HCT116 (cell line): ENCODE measurements around the gene DNAJB13. TPM values are rescaled to one million over a fixed set of nuclear protein-coding genes. Genes with fewer than 3 reads are reported as not detected.

Experiments used
- ATAC-seq: fragments of 200-7000 bp; cut with Tn5 transposase; 2 replicates; pipeline ENCODE4 v1.9.1; 2020; ENCODE audit warnings: mild to moderate bottlenecking, moderate library complexity
- BruUV-seq: library from RNA; stranded (reverse); fragments of 400-500 nt; replicated peaks from 2 replicates; lab custom pipeline; 2021; lab: Mats Ljungman, UMichigan
- CTCF ChIA-PET: fragments of 300-600 bp; sonication (Branson Sonifier 250); formaldehyde crosslinking; loops from one replicate; lab custom pipeline; 2021; ENCODE audit warnings: antibody characterized with exemption; lab: Charles Lee
- POLR2A ChIA-PET: fragments of 300-600, 350-600 bp; sonication (Branson Sonifier 250); formaldehyde crosslinking; loops from one replicate; lab custom pipeline; 2021; ENCODE audit warnings: antibody characterized with exemption; lab: Charles Lee
- RAD21 ChIA-PET, 2 experiments: fragments of 300-600 bp; sonication (Branson Sonifier 250); formaldehyde crosslinking; loops; one replicate each; lab custom pipeline; 2023; ENCODE audit warnings: low total read pairs in 2 of 2; ENCODE audit not compliant: uncharacterized antibody in 2 of 2, unreplicated experiment in 2 of 2, low non-redundant PET in 1 of 2; lab: Charles Lee
- DNase-seq: peaks from one replicate; pipeline ENCODE4 v3.0.0-alpha.2; 2010; ENCODE audit warnings: low read depth, low spot score
- H2AFZ ChIP-seq: fragments of 200-600 bp; shearing (Covaris generic), sonication (generic); 2 replicates; pipeline ENCODE4 v1.6.1; 2017; ENCODE audit warnings: low read depth, mixed run types, mixed read lengths, antibody characterized with exemption, low read length; ENCODE audit not compliant: poor library complexity, severe bottlenecking
- H3K27ac ChIP-seq: 2 replicates; pipeline ENCODE4 v1.5.1; 2012; ENCODE audit warnings: low read depth, low read length
- H3K27me3 ChIP-seq: fragments of 200-600 bp; sonication (generic); 2 replicates; pipeline ENCODE4 v1.6.1; 2016; ENCODE audit warnings: mixed run types, low read length, mixed read lengths; ENCODE audit not compliant: insufficient read depth
- H3K36me3 ChIP-seq, 2 experiments: fragments of 200-500 bp in 1 of 2; fragments of 200-600 bp in 1 of 2; sonication (Bioruptor generic) in 1 of 2; sonication (generic) in 1 of 2; 2 replicates each; pipeline versions ENCODE4 v1.5.1 to v1.6.1; 2014 to 2016; ENCODE audit warnings: low read length in 2 of 2, inconsistent platforms in 1 of 2, mixed read lengths in 1 of 2, mixed run types in 1 of 2; ENCODE audit not compliant: insufficient read depth in 2 of 2, control insufficient read depth in 1 of 2
- H3K4me1 ChIP-seq, 2 experiments: fragments of 200-600 bp in 1 of 2; sonication (generic) in 1 of 2; 2 replicates each; pipeline versions ENCODE4 v1.5.1 to v1.6.1; 2012 to 2017; ENCODE audit warnings: low read length in 2 of 2, inconsistent platforms in 1 of 2, mild to moderate bottlenecking in 1 of 2, mixed read lengths in 1 of 2, mixed run types in 1 of 2, moderate library complexity in 1 of 2; ENCODE audit not compliant: insufficient read depth in 2 of 2, control insufficient read depth in 1 of 2
- H3K4me2 ChIP-seq: fragments of 200-600 bp; sonication (generic); 2 replicates; pipeline ENCODE4 v1.6.1; 2017; ENCODE audit warnings: mixed run types, low read length, mixed read lengths
- H3K4me3 ChIP-seq, 2 experiments: fragments of 200-600 bp in 1 of 2; sonication (generic) in 1 of 2; replicated peaks in 1 of 2; 2 replicates each; pipeline ENCODE4 v1.5.1; 2011 to 2016; ENCODE audit warnings: low read length in 2 of 2, control low read depth in 1 of 2, low read depth in 1 of 2, mild to moderate bottlenecking in 1 of 2, mixed read lengths in 1 of 2, mixed run types in 1 of 2
- H3K79me2 ChIP-seq: fragments of 200-600 bp; sonication (generic); 2 replicates; pipeline ENCODE4 v1.6.1; 2017; ENCODE audit warnings: mild to moderate bottlenecking, mixed run types, low read length, moderate library complexity, mixed read lengths; ENCODE audit not compliant: insufficient read depth
- H3K9ac ChIP-seq: fragments of 200-600 bp; sonication (generic); 2 replicates; pipeline ENCODE4 v1.6.1; 2016; ENCODE audit warnings: low read length, mixed read lengths
- H3K9me2 ChIP-seq: fragments of 200-600 bp; sonication (generic), shearing (Covaris generic); 2 replicates; pipeline ENCODE4 v1.6.1; 2017; ENCODE audit warnings: mixed run types, mild to moderate bottlenecking, moderate library complexity; ENCODE audit not compliant: insufficient read depth
- H3K9me3 ChIP-seq, 2 experiments: fragments of 200-500 bp in 1 of 2; fragments of 200-600 bp in 1 of 2; sonication (Bioruptor generic) in 1 of 2; sonication (generic) in 1 of 2; 2 replicates each; pipeline ENCODE4 v1.6.1; 2014 to 2017; ENCODE audit warnings: low read length in 2 of 2, mixed read lengths in 2 of 2, inconsistent platforms in 1 of 2, low read depth in 1 of 2, mild to moderate bottlenecking in 1 of 2, mixed run types in 1 of 2, moderate library complexity in 1 of 2; ENCODE audit not compliant: control insufficient read depth in 1 of 2, insufficient read depth in 1 of 2
- H4K20me1 ChIP-seq: fragments of 200-600 bp; sonication (generic), shearing (Covaris generic); 2 replicates; pipeline ENCODE4 v1.6.1; 2017; ENCODE audit warnings: mixed run types, mild to moderate bottlenecking, moderate library complexity; ENCODE audit not compliant: insufficient read depth
- CBX3 ChIP-seq: IDR thresholded peaks from 2 replicates; pipeline ENCODE4 v1.6.1; 2012; ENCODE audit warnings: low read depth
- CEBPB ChIP-seq: IDR thresholded peaks from 2 replicates; pipeline ENCODE4 v1.6.1; 2012; ENCODE audit warnings: low read depth
- EGR1 ChIP-seq: IDR thresholded peaks from 2 replicates; pipeline ENCODE4 v1.6.1; 2012; ENCODE audit warnings: low read depth
- ELF1 ChIP-seq: IDR thresholded peaks from 2 replicates; pipeline ENCODE4 v1.6.1; 2012; ENCODE audit warnings: low read depth, borderline replicate concordance
- EZH2phosphoT487 ChIP-seq: fragments of 200-600 bp; IDR thresholded peaks from 2 replicates; pipeline ENCODE4 v1.6.1; 2018; ENCODE audit warnings: antibody characterized with exemption, borderline replicate concordance
- FOSL1 ChIP-seq: IDR thresholded peaks from 2 replicates; pipeline ENCODE4 v1.6.1; 2012; ENCODE audit warnings: low read depth
- JUND ChIP-seq: IDR thresholded peaks from 2 replicates; pipeline ENCODE4 v1.6.1; 2012
- POLR2A ChIP-seq: IDR thresholded peaks from 2 replicates; pipeline ENCODE4 v1.7.0; 2011; ENCODE audit warnings: borderline replicate concordance; ENCODE audit not compliant: insufficient read depth, insufficient read length; ENCODE audit errors: extremely low read depth
- SRF ChIP-seq: IDR thresholded peaks from 2 replicates; pipeline ENCODE4 v1.6.1; 2012; ENCODE audit warnings: low read depth
- YY1 ChIP-seq: IDR thresholded peaks from 2 replicates; pipeline ENCODE4 v1.6.1; 2011; ENCODE audit warnings: low read length, low read depth, moderate library complexity, mild to moderate bottlenecking; ENCODE audit not compliant: insufficient replicate concordance; ENCODE audit errors: extremely low read depth
- ZBTB33 ChIP-seq: IDR thresholded peaks from 2 replicates; pipeline ENCODE4 v1.6.1; 2011; ENCODE audit warnings: mild to moderate bottlenecking, low read length, moderate library complexity; ENCODE audit not compliant: insufficient replicate concordance; ENCODE audit errors: extremely low read depth
- ZFX ChIP-seq: fragments of 450-650 bp; IDR thresholded peaks from 2 replicates; pipeline ENCODE4 v1.6.1; 2017
- ZNF274 ChIP-seq: fragments of 200-500 bp; sonication (Bioruptor generic); IDR thresholded peaks from 2 replicates; pipeline ENCODE4 v1.6.1; 2014; ENCODE audit warnings: mild to moderate bottlenecking, low read depth, low read length, inconsistent platforms
- intact Hi-C: fragments of 100-400 bp; cut with micrococcal nuclease; formaldehyde crosslinking; loops from 2 replicates; pipeline ENCODE4 v1.10.0; 2022
- total RNA-seq: library from RNA; stranded (reverse); gene quantifications from one replicate; pipeline ENCODE4 v1.2.1, GENCODE V29; 2021; ENCODE audit not compliant: unreplicated experiment
- TF ChIP-seq, protein P1 (sequence below): IDR thresholded peaks from 2 replicates; pipeline ENCODE4 v1.6.1; 2012
- TF ChIP-seq, protein P2 (sequence below): IDR thresholded peaks from 2 replicates; pipeline ENCODE4 v1.6.1; 2012; ENCODE audit warnings: low read depth

The DNAJB13 gene
- total RNA-seq, 1 experiment from 2014 or later: 0.22 TPM

GRCh38 chr11:74006743-74007304, 56.0 kb downstream of the DNAJB13 start:
- no peak for TF ChIP-seq ZNF274
- TF ChIP-seq CBX3: no peak
- TF ChIP-seq JUND: no peak
- TF ChIP-seq EZH2phosphoT487: no peak
- TF ChIP-seq YY1: no peak
- Histone ChIP-seq H3K27me3 (no peaks in the 10 kb centered on the region), H3K79me2 (no peaks in the 10 kb centered on the region), H2AFZ (no peak overlapping the region), H3K4me1 (no peaks in the 10 kb centered on the region), H3K27ac (no peak overlapping the region), H3K9ac (no peak overlapping the region), H3K36me3 (no peaks in the 10 kb centered on the region), H3K4me2 (no peak overlapping the region), H3K4me3 (no peak overlapping the region), H3K9me2 (no peaks in the 10 kb centered on the region), H3K9me3 (no peaks in the 10 kb centered on the region), H4K20me1 (no peaks in the 10 kb centered on the region)
- CTCF ChIA-PET: no interaction called here
- ATAC-seq (no peak), DNase-seq (no peak)
- no TSS peak for BruUV-seq
- intact Hi-C loops: no loop called here
- RAD21 ChIA-PET: no interaction called here
- POLR2A ChIA-PET: no interaction called here

DNA sequence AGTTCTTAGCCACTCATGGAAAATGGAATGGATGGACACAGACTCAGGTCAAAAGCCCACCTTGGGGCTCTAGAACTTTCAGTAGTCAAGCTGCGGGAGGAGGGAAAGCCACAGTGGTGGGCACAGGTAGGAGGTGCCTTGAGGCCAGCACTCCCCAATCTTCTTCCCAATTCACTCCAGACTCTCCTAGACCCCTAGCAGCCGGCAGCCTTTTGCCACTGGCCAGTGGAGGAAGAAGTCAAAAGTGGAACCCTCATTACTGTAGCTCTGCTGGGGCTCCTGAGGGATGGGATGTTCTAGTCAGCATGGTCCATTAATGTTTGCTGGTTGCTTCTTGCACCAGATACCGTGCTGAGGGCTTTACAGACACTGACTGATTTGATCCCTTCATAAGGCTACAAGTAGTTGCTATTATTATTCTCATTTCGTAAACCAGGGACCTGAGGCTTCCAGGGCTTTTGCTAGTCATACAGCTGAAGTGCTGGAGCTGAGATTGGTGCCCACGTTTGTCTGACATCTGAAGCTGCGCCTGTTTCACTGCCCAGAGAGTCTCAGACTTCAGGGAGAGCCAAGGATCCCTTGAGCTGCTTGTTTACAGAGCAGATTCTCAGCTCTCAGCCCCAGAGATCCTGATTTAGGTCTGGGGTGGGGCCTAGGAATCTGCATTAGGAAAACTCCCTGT, 57.0 kb downstream of the DNAJB13 start:
- BruUV-seq: no TSS peak
- POLR2A ChIA-PET: no interaction called here
- ATAC-seq: no peak
- intact Hi-C loops: no loop called here
- no peaks in the 10 kb centered on the region; a peak in 1 of 4 replicates for H3K36me3 ChIP-seq
- CTCF ChIA-PET: no interaction called here
- no peak overlapping the region for H3K4me3 ChIP-seq
- no peaks in the 10 kb centered on the region for H3K9me2 ChIP-seq
- H3K9me3 ChIP-seq: no peaks in the 10 kb centered on the region
- no peaks in the 10 kb centered on the region for H4K20me1 ChIP-seq
- no peak overlapping the region for H3K27ac ChIP-seq
- H3K79me2 ChIP-seq: no peaks in the 10 kb centered on the region
- DNase-seq: no peak
- no peak overlapping the region for H3K4me2 ChIP-seq
- H3K4me1 ChIP-seq: no peaks in the 10 kb centered on the region
- RAD21 ChIA-PET: no interaction called here
- H3K9ac ChIP-seq: no peak overlapping the region
- H2AFZ ChIP-seq: no peak overlapping the region
- H3K27me3 ChIP-seq: no peaks in the 10 kb centered on the region
- TF ChIP-seq ZBTB33 (no peak), ZNF274 (no peak), FOSL1 (no peak), EGR1 (no peak), ZFX (no peak), EZH2phosphoT487 (no peak), ELF1 (no peak), CBX3 (no peak), SRF (no peak), JUND (no peak), CEBPB (no peak), POLR2A (no peak)
- TF ChIP-seq, protein P1, sequence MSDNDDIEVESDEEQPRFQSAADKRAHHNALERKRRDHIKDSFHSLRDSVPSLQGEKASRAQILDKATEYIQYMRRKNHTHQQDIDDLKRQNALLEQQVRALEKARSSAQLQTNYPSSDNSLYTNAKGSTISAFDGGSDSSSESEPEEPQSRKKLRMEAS: no peak
- TF ChIP-seq, protein P2, sequence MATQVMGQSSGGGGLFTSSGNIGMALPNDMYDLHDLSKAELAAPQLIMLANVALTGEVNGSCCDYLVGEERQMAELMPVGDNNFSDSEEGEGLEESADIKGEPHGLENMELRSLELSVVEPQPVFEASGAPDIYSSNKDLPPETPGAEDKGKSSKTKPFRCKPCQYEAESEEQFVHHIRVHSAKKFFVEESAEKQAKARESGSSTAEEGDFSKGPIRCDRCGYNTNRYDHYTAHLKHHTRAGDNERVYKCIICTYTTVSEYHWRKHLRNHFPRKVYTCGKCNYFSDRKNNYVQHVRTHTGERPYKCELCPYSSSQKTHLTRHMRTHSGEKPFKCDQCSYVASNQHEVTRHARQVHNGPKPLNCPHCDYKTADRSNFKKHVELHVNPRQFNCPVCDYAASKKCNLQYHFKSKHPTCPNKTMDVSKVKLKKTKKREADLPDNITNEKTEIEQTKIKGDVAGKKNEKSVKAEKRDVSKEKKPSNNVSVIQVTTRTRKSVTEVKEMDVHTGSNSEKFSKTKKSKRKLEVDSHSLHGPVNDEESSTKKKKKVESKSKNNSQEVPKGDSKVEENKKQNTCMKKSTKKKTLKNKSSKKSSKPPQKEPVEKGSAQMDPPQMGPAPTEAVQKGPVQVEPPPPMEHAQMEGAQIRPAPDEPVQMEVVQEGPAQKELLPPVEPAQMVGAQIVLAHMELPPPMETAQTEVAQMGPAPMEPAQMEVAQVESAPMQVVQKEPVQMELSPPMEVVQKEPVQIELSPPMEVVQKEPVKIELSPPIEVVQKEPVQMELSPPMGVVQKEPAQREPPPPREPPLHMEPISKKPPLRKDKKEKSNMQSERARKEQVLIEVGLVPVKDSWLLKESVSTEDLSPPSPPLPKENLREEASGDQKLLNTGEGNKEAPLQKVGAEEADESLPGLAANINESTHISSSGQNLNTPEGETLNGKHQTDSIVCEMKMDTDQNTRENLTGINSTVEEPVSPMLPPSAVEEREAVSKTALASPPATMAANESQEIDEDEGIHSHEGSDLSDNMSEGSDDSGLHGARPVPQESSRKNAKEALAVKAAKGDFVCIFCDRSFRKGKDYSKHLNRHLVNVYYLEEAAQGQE: no peak
